Embryonic facial prominence (tissue), 1 donor: ENCODE data around the gene SLC18A3.

Experiments used
- DNase-seq: peaks from one replicate; pipeline ENCODE4 v3.0.0-alpha.2; 2016; ENCODE audit errors: extremely low spot score

The SLC18A3 gene

GRCh38 chr10:49610114-49610457, at the start of gene SLC18A3:
Gene SLC18A3 (plus strand): TSS chr10:49610310. CDS start chr10:49610741, 431 bp downstream.
- DNase-seq, result no peak

DNA sequence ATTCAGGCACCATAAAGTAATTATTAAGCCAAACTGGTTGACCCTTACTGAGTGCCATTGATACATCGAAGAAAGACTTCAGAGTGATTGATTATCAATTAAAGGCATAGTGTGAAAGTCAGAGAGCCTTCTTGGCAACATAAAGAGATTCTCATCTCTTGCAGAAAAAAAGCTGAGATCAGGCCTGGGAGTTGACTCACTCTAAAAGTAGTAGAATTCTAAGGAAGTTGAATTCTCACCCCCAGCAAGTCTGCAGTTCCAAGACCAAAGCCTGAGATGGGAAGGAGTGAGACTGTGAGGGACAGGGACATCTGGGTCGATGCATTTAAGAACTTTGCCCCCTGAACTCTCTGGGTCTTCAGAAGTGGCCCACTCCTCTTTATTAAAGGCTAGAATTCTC, 49.6 kb upstream of the SLC18A3 start:
- no peak for DNase-seq

GRCh38 chr10:49562893-49563292, 47.2 kb upstream of the SLC18A3 start:
- no peak for DNase-seq

GRCh38 chr10:49564461-49565009, 45.6 kb upstream of the SLC18A3 start:
- DNase-seq, result no peak

- no peak for DNase-seq
These were observed 42.3 kb upstream of the SLC18A3 start for GRCh38 chr10:49567810-49568209.

DNA sequence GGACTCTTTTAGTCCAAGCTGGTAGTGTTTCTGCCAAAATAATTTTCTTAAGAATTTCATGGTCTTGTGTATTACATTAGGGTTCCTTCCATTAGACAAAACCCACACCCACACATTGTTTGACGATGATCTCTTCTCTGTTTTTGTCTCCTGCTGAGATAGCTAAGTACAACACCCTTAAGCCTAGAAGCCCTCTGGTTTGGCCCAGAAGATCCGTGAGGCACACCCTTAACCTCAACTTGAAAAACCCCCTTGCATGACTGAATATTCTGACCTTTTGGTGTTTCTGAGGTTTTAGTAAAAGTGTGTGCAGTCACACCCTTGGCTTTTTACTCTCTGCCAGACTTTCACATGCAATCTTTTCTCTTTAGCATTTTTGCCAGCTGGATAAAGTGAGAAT, 41.9 kb upstream of the SLC18A3 start:
- no peak for DNase-seq

DNA sequence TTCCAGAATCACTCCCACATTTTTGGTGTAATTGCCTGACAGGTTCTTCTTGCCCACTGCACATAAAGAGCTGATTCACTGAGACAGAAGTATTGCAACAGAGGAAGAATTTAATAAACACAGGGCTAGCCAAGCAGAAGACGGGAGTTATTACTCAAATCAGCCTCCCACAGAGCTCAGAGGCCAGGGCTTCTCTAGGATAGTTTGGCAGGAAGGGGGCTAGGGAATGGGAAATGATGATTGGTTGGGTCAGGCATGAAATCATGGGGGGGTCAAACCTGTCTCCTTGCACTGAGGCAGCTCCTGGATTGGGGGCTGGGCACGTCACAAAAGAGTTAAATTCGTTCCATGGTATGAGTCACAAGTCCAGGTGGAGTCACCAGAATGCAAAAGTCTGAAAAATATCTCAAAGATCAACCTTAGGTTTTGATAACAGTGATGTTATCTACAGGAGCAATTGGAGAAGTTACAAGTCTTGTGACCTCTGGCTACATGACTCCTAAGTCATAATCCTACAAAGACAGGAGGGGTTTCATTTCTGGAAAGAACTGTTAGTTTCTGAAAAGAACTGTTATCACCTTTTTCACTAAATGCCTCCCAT, 41.0 kb upstream of the SLC18A3 start:
- DNase-seq, result no peak

DNA sequence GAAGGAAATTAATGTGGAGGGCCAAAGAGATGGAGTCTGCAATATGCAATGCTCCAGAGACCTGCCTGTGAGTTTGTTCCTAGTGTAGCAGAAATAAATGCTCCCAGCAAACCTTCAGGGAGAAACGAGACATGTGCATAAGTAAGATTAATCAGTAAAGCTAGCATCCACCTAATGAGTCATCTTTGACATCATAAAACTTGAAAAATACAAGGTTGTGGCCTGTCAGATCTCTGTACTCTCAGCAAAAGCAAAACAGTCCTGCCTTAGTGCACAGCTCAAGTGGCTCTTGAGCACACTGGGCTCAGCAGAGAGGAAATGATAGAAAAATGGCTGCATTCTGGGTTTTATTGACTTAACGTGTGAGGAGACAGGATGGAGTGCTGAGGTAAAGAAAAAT, 38.7 kb upstream of the SLC18A3 start:
- no peak for DNase-seq

DNA sequence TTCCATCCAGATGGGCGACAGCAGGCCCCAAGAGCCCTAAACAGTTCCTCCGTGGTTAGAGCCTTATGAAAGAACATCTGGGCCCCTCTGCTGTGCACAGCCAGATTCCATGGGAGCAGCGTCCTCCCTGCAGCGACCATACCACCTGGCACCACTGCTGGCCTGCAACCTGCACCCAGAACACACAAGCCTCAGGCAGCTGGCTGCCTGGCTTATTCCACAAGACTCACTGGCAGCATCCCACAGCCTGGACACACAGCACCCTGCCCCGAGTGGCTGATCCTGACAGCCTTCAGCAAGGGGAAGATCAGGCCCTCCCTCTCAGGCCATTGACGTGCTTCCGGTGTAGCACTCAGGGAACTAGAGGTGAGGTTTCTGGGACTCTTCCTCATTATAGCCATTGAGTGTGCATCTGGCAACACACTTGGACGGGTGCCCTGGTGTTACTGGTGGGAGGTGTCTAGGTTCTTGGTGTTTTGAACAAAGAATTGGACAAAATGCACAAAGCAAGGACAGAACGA, 37.5 kb upstream of the SLC18A3 start:
- no peak for DNase-seq

DNA sequence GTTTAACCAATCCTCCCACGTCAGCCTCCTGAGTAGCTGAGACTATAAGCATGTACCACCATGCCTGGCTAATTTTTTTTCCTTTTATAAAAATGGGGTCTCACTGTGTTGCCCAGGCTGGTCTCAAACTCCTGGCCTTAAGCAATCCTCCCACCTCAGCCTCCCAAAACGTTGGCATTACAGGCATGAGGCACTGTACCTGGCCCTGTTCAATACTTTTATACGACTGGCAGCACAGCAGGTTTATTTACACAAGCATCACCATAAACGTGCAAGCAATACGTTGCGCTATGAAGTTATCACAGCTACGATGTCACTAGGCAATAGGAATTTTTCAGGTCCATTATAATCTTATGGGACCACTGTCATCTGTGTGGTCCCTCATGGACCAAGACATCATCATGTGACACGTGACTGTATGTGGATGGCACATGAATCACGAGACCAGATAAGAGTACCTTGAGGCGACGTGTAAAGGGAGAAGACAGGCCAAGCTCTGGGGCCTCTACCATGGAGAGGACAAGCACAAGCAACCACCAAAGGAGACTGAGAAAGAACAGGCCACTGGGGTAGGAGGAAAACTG, 34.5 kb upstream of the SLC18A3 start:
- DNase-seq, result no peak

DNA sequence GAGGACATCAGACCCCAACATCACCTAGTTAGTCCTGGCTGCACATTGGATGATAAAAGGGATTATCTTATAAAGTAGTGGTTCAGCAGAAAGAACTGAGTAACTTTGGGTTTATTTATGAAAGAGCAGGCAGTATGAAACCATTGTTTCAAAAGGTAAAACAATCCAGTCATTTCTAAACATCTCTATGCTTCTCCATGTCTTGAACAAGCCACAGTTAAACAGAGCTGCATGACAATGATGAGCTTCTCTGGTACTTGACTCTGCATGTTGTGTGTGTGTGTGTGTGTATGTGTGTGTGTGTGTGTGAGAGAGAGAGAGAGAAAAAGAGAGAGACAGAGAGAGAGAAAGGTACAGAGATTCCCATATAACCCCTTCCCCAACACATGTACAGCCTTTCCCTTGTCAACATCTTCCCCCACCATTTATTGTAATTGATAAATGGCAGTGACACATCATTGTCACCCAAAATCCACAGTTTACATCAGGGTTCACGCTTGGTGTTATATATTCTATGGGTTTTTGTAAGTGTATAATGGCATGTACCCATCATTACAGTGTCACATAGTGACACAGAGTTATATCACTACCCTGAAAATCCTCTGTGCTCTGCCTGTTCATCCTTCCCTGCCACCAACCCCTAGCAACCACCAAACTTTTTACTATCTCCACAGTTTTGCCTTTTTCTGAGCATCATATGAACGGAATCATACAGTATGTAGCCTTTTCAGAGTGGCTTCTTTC, 32.8 kb upstream of the SLC18A3 start:
- DNase-seq, result no peak

DNA sequence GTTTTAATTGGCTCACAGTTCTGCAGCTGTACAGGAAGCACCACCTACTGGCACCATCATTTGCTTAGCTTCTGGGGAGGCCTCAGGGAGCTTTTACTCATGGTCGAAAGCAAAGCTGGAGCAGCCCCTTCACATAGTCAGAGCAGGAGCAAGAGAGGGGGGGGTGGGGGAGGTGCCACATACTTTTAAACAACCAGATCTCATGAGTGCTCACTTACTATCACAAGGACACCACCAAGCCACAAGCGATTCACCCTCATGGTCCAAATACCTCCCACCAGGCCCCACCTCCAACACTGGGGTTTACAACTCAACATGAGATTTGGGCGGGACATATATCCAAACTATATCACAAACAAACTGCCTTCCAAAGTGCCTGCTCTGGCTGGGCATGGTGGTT, 31.7 kb upstream of the SLC18A3 start:
- DNase-seq, result no peak

DNA sequence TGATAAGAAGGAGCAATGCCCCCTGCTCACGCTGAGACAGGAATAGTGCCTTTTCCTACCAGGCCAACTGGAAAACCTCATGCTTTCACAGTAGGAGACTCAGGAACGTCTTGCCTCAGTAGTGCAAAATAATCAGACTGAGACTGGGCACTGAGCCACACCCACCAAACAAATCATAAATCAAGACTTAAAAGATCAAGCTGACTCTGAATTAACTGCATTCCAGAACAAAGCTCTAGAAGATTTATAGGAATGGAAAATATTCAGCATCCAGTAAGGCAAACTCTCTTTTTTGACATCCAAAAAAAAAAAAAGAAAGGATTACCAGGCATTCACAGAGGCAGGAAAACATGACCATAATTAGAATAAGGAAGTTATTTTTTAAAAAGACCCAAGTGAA, 30.5 kb upstream of the SLC18A3 start:
- DNase-seq, result no peak

DNA sequence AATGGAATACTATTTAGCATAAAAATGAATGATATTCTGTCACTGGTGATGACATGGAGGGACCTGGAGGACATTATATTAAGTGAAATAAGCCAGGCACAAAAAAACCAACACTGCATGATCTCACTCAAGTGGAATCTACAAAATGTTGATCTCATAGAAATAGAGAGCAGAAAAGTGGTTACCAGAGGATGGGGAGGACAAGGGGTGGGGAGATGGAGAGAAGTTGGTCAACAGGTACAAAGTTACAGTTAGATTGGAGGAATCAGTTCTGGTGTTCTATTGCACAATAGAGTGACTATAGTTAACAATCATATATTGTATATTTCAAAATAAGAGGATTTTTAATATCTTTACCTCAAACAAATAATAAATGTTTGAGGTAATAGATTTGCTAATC, 24.7 kb upstream of the SLC18A3 start:
- no peak for DNase-seq

DNA sequence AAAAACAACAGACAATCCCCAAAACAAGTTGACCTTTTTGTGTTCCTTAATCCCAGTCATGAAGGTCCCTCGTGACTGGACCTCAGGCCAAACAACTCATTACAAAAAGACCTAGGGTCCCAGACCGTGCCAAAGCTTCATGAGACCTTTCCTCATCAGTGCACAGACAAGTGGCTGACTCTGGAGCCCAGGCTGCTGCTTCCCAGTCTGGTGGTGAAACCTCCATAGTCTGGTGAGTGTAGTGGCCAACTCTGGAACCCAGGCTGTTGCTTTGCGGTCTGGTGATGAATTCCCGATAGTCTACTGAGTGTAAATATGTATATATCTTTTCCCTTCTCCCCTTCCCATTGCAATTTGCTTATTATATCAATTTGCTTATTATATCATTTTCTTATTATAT, 22.1 kb upstream of the SLC18A3 start:
- no peak for DNase-seq

- DNase-seq, result peak; percentile 24
These were observed 17.2 kb upstream of the SLC18A3 start for GRCh38 chr10:49592726-49593563.

GRCh38 chr10:49593564-49593875, 16.6 kb upstream of the SLC18A3 start:
- no peak for DNase-seq

DNA sequence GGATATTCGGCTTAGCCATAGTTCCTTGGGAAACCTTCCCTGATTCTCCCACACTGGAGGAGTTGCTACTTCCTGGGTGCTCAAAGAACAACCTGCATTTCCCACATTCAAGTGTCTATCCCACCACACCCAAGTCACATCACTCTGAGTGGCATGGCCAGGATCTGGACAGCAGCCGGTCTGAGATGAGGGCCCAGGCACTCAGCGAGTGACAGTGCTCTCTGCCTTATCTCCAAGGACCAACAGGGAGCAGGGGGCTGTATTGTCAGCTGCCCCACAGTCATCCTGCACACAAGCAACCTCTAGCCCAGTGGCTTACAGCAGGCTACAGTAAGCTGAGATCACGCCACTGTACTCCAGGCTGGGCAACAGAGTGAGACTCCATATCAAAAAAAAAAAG, 16.1 kb upstream of the SLC18A3 start:
- DNase-seq, result no peak

DNA sequence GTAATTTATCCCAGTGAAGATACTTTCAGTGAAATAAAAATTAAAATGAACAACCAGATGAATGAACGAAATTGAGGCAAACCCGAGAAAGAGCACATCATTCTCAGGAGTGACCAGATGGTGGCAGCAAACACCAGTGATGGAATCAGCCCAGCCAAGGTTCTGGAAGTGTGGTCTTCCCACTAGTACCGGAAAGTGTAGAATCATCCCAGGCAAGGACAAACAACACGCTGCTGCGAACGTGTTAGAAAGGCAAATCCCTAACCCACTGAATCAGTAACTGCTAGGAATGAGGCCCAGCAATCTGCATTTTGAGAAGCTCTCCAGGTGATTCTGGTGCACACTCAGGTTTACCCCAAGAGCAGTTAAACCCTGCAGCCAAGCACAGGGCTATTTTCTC, 15.5 kb upstream of the SLC18A3 start:
- no peak for DNase-seq

- no peak for DNase-seq
These were observed 15.0 kb upstream of the SLC18A3 start for GRCh38 chr10:49595003-49595712.

DNA sequence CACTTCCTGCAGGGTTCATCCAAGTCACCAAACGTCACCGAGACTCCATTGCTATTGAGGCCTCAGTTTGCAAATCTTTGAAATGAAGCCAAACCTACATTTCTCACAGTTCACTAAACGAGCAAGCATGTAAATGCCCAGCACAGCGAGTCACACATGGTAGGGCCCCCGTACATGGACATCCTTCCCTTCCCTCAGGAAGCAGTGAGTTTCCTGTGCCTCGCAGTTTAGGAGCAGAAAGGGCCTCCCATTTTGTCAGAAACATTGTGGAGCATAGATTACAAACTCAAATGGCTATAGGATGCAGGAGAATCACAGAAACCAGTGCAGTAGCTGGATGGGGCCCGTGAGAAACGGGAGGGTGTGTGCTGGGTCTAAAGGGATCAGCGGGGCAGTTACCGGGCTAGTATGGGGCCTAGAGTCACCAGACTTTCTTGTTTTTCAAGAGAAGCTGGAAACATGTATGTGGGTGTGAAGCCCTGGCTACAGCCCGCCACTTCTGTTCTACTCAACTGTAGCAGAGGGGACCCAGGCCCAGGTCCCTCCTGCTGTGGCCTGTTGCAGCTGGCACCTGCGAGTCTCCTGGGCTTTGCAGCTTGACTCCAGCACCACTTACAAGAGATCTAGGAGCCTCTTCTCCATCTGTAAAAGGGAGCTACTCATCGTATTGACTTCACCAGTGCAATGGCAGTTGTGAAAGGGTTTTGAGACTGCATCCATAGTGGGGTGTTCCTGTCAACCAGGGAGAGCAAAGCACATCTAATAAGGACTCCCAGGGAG, 14.2 kb upstream of the SLC18A3 start:
- no peak for DNase-seq
